Activated T-cell treated with anti-CD3 and anti-CD28 coated beads, Interleukin-2, amount 50 U/mL, for 24 hours (primary cell): ENCODE results near the gene PECR.

Source experiments
- DNase-seq: peaks from one replicate; pipeline ENCODE4 v3.0.0-alpha.2; 2020
- H3K27ac Mint-ChIP-seq: 2 replicates; pipeline ENCODE4 v1.8.0; 2020; ENCODE audit warnings: mild to moderate bottlenecking, mixed read lengths
- H3K27me3 Mint-ChIP-seq: 2 replicates; pipeline ENCODE4 v1.8.0; 2020; ENCODE audit warnings: mixed read lengths
- H3K36me3 Mint-ChIP-seq: 2 replicates; pipeline ENCODE4 v1.8.0; 2020; ENCODE audit warnings: low read depth, mixed read lengths
- H3K4me1 Mint-ChIP-seq: 2 replicates; pipeline ENCODE4 v1.8.0; 2020; ENCODE audit warnings: low read depth, mixed read lengths
- H3K4me3 Mint-ChIP-seq: 2 replicates; pipeline ENCODE4 v1.8.0; 2020; ENCODE audit warnings: mild to moderate bottlenecking, moderate library complexity, mixed read lengths
- H3K9me3 Mint-ChIP-seq: 2 replicates; pipeline ENCODE4 v1.8.0; 2020; ENCODE audit warnings: mixed read lengths

Gene PECR

GRCh38 chr2:216110620-216111019 lies 29.0 kb upstream of the PECR start:
- H3K9me3 Mint-ChIP-seq: no peaks in the 10 kb centered on the region
- peak overlapping the region; percentile 100 for H3K4me3 Mint-ChIP-seq
- H3K27me3 Mint-ChIP-seq: no peaks in the 10 kb centered on the region
- H3K27ac Mint-ChIP-seq: peak overlapping the region; percentile 100
- H3K36me3 Mint-ChIP-seq: peaks cover 65% of the 10 kb centered on the region
- H3K4me1 Mint-ChIP-seq: peaks cover 64% of the 10 kb centered on the region
- DNase-seq: no peak

GRCh38 chr2:216109962-216110614 lies 28.5 kb upstream of the PECR start:
- H3K4me3 Mint-ChIP-seq: peak overlapping the region; percentile 100
- DNase-seq: no peak
- peaks cover 59% of the 10 kb centered on the region for H3K36me3 Mint-ChIP-seq
- no peaks in the 10 kb centered on the region for H3K9me3 Mint-ChIP-seq
- peaks cover 60% of the 10 kb centered on the region for H3K4me1 Mint-ChIP-seq
- peak overlapping the region; percentile 100 for H3K27ac Mint-ChIP-seq
- no peaks in the 10 kb centered on the region for H3K27me3 Mint-ChIP-seq

GRCh38 chr2:216108967-216109921 lies 27.6 kb upstream of the PECR start, which contains the start of gene XRCC5:
Gene XRCC5, plus strand, starts transcription at chr2:216109348. Its CDS starts 89 bp downstream, at chr2:216109437.
- H3K9me3 Mint-ChIP-seq: no peaks in the 10 kb centered on the region
- H3K4me3 Mint-ChIP-seq: peak within 1 kb of the TSS; percentile 100
- peaks cover 51% of the 10 kb centered on the region for H3K36me3 Mint-ChIP-seq
- H3K27ac Mint-ChIP-seq: peak within 1 kb of the TSS; percentile 100
- peaks cover 52% of the 10 kb centered on the region for H3K4me1 Mint-ChIP-seq
- H3K27me3 Mint-ChIP-seq: no peaks in the 10 kb centered on the region
- peak; percentile 99 for DNase-seq

GRCh38 chr2:216108310-216108966 lies 26.8 kb upstream of the PECR start:
- Mint-ChIP-seq H3K36me3 (peaks cover 43% of the 10 kb centered on the region), H3K4me1 (peaks cover 44% of the 10 kb centered on the region), H3K9me3 (no peaks in the 10 kb centered on the region), H3K27ac (peak overlapping the region; percentile 100), H3K27me3 (no peaks in the 10 kb centered on the region), H3K4me3 (peak overlapping the region; percentile 100)
- no peak for DNase-seq

GRCh38 chr2:216107760-216108159 lies 26.2 kb upstream of the PECR start:
- peaks cover 38% of the 10 kb centered on the region for H3K4me1 Mint-ChIP-seq
- DNase-seq: no peak
- H3K4me3 Mint-ChIP-seq: no peak overlapping the region
- no peaks in the 10 kb centered on the region for H3K27me3 Mint-ChIP-seq
- H3K9me3 Mint-ChIP-seq: no peaks in the 10 kb centered on the region
- H3K27ac Mint-ChIP-seq: no peak overlapping the region
- H3K36me3 Mint-ChIP-seq: peaks cover 36% of the 10 kb centered on the region

- Mint-ChIP-seq H3K27me3 (no peaks in the 10 kb centered on the region), H3K9me3 (no peaks in the 10 kb centered on the region), H3K36me3 (peaks cover 32% of the 10 kb centered on the region), H3K27ac (no peak overlapping the region), H3K4me1 (peaks cover 33% of the 10 kb centered on the region), H3K4me3 (no peak overlapping the region)
- no peak for DNase-seq
Observed at GRCh38 chr2:216107320-216107719, 25.7 kb upstream of the PECR start.

GRCh38 chr2:216104691-216105090 lies 23.1 kb upstream of the PECR start:
- Mint-ChIP-seq H3K9me3 (no peaks in the 10 kb centered on the region), H3K4me3 (no peak overlapping the region), H3K27ac (no peak overlapping the region), H3K27me3 (no peaks in the 10 kb centered on the region), H3K4me1 (peaks cover 11% of the 10 kb centered on the region), H3K36me3 (peaks cover 12% of the 10 kb centered on the region)
- DNase-seq: no peak

GRCh38 chr2:216103213-216103612 lies 21.6 kb upstream of the PECR start:
- peaks cover 6% of the 10 kb centered on the region for H3K36me3 Mint-ChIP-seq
- no peak for DNase-seq
- H3K9me3 Mint-ChIP-seq: no peaks in the 10 kb centered on the region
- peaks cover 2% of the 10 kb centered on the region for H3K4me1 Mint-ChIP-seq
- no peak overlapping the region for H3K27ac Mint-ChIP-seq
- H3K4me3 Mint-ChIP-seq: no peak overlapping the region
- no peaks in the 10 kb centered on the region for H3K27me3 Mint-ChIP-seq

- Mint-ChIP-seq H3K27me3 (no peaks in the 10 kb centered on the region), H3K36me3 (peaks cover 6% of the 10 kb centered on the region), H3K4me1 (no peaks in the 10 kb centered on the region), H3K27ac (no peak overlapping the region), H3K9me3 (no peaks in the 10 kb centered on the region), H3K4me3 (no peak overlapping the region)
- no peak for DNase-seq
Observed at GRCh38 chr2:216101109-216101508, 19.5 kb upstream of the PECR start.

GRCh38 chr2:216098421-216099334 lies 17.1 kb upstream of the PECR start:
- Mint-ChIP-seq H3K4me3 (no peak overlapping the region), H3K27ac (no peak overlapping the region), H3K4me1 (no peaks in the 10 kb centered on the region), H3K27me3 (no peaks in the 10 kb centered on the region), H3K9me3 (no peaks in the 10 kb centered on the region), H3K36me3 (peaks cover 6% of the 10 kb centered on the region)
- DNase-seq: no peak

- peaks cover under 1% of the 10 kb centered on the region for H3K36me3 Mint-ChIP-seq
- DNase-seq: no peak
- H3K4me3 Mint-ChIP-seq: no peak overlapping the region
- no peak overlapping the region for H3K27ac Mint-ChIP-seq
- peaks cover 16% of the 10 kb centered on the region for H3K4me1 Mint-ChIP-seq
- H3K9me3 Mint-ChIP-seq: no peaks in the 10 kb centered on the region
- H3K27me3 Mint-ChIP-seq: no peaks in the 10 kb centered on the region
Observed at GRCh38 chr2:216094701-216095100, 13.1 kb upstream of the PECR start.

- DNase-seq: no peak
- no peak overlapping the region for H3K4me3 Mint-ChIP-seq
- no peak overlapping the region for H3K27ac Mint-ChIP-seq
- H3K27me3 Mint-ChIP-seq: no peaks in the 10 kb centered on the region
- H3K36me3 Mint-ChIP-seq: no peaks in the 10 kb centered on the region
- H3K4me1 Mint-ChIP-seq: peaks cover 20% of the 10 kb centered on the region
- no peaks in the 10 kb centered on the region for H3K9me3 Mint-ChIP-seq
Observed at GRCh38 chr2:216092646-216093045, 11.0 kb upstream of the PECR start.

GRCh38 chr2:216090369-216090786 lies 8.8 kb upstream of the PECR start:
- Mint-ChIP-seq H3K4me3 (no peak overlapping the region), H3K27me3 (no peaks in the 10 kb centered on the region), H3K27ac (peak overlapping the region; percentile 82), H3K9me3 (no peaks in the 10 kb centered on the region), H3K4me1 (peaks cover 31% of the 10 kb centered on the region), H3K36me3 (no peaks in the 10 kb centered on the region)
- DNase-seq: no peak
